ENCODE measurements around the gene PTAFR.

The PTAFR gene

GRCh38 chr1:28176492-28177470 lies at the start of gene PTAFR:
Gene PTAFR (minus strand): TSS chr1:28176690. CDS start chr1:28151021, 25,669 bp downstream.
- DNase-seq (ENCODE audit: low read depth in 2 of 2): no peak

GRCh38 chr1:28213315-28213714 lies 36.8 kb upstream of the PTAFR start:
- no peak for DNase-seq (ENCODE audit: low read depth in 2 of 2)

GRCh38 chr1:28209700-28210099 lies 33.2 kb upstream of the PTAFR start:
- DNase-seq (ENCODE audit: low read depth in 2 of 2): no peak

GRCh38 chr1:28208818-28209441 lies 32.4 kb upstream of the PTAFR start:
- DNase-seq (ENCODE audit: low read depth in 2 of 2): peak; percentile 26 to 38

GRCh38 chr1:28205243-28205642 lies 28.8 kb upstream of the PTAFR start:
- no peak for DNase-seq (ENCODE audit: low read depth in 2 of 2)

- DNase-seq (ENCODE audit: low read depth in 2 of 2): no peak
These were observed 23.9 kb upstream of the PTAFR start for GRCh38 chr1:28200234-28200873.

- DNase-seq (ENCODE audit: low read depth in 2 of 2): peak; percentile 39 to 40
These were observed 23.1 kb upstream of the PTAFR start for GRCh38 chr1:28199328-28200233.

GRCh38 chr1:28197682-28198415 lies 21.4 kb upstream of the PTAFR start:
- DNase-seq (ENCODE audit: low read depth in 2 of 2): no peak

- DNase-seq (ENCODE audit: low read depth in 2 of 2): no peak
These were observed 19.8 kb upstream of the PTAFR start for GRCh38 chr1:28196330-28196729.

GRCh38 chr1:28195780-28196179 lies 19.3 kb upstream of the PTAFR start:
- no peak for DNase-seq (ENCODE audit: low read depth in 2 of 2)

- no peak for DNase-seq (ENCODE audit: low read depth in 2 of 2)
These were observed 18.0 kb upstream of the PTAFR start for GRCh38 chr1:28194326-28195035.

- no peak for DNase-seq (ENCODE audit: low read depth in 2 of 2)
These were observed 17.2 kb upstream of the PTAFR start for GRCh38 chr1:28193701-28194161.

- no peak for DNase-seq (ENCODE audit: low read depth in 2 of 2)
These were observed 14.6 kb upstream of the PTAFR start for GRCh38 chr1:28190996-28191645.

GRCh38 chr1:28190337-28190979 lies 14.0 kb upstream of the PTAFR start:
- DNase-seq (ENCODE audit: low read depth in 2 of 2): no peak

GRCh38 chr1:28185071-28185470 lies 8.6 kb upstream of the PTAFR start:
- DNase-seq (ENCODE audit: low read depth in 2 of 2): no peak

- no peak for DNase-seq (ENCODE audit: low read depth in 2 of 2)
These were observed 4.1 kb upstream of the PTAFR start for GRCh38 chr1:28180306-28181305.

GRCh38 chr1:28178690-28179485 lies 2.4 kb upstream of the PTAFR start:
- no peak for DNase-seq (ENCODE audit: low read depth in 2 of 2)
